Midbrain (tissue), 1 donor: ENCODE data around the gene E2F6.

Experiments used
- DNase-seq: peaks from one replicate; lab custom pipeline; 2025; lab: John Stamatoyannopoulos, UW

E2F6 gene

DNA sequence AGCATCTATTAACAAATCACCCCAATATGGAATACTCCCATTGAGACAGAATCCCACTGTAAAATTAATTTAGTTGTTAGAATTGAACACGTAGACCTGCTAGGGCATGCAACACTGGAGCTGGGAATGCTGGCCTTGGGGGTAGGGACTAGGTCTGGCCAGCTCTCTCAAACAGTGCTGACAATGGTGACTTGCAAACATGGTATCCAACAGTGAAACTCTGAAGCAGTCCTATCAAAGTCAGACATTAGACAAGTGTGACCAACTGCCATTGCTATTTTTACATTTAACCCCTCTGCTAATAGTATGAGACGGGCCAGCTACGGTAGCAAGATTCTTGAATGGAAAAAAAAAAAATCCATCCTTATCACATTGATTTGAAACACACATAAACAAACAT is 7.2 kb downstream of the E2F6 start:
- no peak for DNase-seq

DNA sequence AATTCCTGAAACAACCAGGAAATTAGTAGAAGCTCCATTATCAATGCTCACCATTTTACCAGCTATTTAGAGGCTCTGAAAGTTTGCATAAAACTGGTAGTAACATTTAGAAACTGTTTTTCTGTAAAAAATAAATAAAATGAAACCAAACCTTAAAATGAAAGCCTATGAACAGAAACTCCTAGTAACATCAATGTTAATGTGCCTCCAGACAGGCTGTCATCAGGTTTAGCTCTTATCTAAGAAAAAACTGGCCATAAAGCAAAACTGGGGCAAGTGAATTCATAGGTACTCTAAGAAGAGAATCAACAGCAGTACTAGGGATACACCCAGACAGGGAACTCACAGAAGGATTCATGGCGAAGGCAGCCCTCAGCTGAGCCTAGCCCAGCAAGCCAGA is 8.0 kb downstream of the E2F6 start:
- DNase-seq: no peak

DNA sequence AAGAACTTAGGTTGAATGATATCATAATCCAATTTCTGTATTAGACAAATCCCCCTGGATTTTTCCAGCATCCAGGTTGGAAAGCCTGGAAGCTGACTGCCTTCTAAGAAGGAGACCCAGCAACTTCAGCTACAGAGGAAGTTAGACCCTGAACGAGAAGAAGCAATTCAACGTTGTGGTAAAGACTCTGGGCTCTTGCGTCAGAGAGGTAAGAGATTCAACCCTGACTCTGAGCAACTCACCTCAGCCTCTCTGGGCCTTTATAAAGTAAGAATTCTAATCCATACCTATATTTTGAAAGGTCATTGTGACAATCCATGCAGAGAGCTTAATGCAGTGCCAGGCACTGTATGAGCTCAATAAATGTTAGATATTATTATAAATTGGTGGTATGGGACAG is 9.7 kb downstream of the E2F6 start:
- DNase-seq: no peak

DNA sequence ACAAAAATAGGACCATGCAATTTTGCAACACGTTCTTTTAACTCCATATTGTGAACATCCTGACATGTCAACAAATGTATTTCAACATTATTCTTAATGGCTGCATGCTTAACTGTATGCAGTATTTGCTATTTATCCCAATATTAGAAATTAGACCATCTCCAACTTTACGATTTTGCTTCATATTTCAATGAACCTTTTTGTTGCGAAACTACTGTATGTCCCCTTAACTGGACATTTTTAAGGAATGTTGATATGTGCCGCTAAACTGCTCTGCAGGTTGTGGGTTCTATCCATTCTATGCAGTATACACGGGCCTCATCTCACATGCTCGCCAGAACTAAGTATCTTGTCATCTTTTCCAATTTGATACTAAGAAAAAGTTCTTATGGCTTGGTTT is 11.1 kb downstream of the E2F6 start:
- DNase-seq: no peak

- no peak for DNase-seq
Observed at GRCh38 chr2:11450791-11451190, 15.2 kb downstream of the E2F6 start.

- DNase-seq: peak; percentile 66
Observed at GRCh38 chr2:11446733-11447248, 19.2 kb downstream of the E2F6 start.

- no peak for DNase-seq
Observed at GRCh38 chr2:11444737-11445136, 21.2 kb downstream of the E2F6 start.

- no peak for DNase-seq
Observed at GRCh38 chr2:11438555-11439080, 27.3 kb downstream of the E2F6 start.

- no peak for DNase-seq
Observed at GRCh38 chr2:11437602-11438001, 28.4 kb downstream of the E2F6 start.

DNA sequence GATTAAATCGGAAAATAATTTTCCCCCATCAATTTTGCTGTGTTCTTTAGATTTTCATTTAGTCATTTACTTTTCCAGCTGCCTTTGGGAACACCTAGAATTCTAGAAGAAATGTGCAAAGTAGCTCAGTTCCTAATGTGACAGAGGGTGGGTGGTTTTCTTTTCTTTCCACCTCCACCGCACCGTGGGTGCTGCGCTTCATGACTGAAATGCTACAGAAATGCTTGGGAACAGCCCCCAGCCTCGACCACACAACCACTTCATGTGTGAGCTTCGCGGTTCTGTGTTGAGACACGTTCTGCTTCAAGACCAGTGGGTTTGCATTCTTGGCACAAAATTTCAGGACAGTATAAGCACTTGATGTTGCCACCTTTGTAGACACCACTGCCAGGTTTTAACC is 30.9 kb downstream of the E2F6 start:
- no peak for DNase-seq

GRCh38 chr2:11434443-11434842 is 31.5 kb downstream of the E2F6 start:
- no peak for DNase-seq

DNA sequence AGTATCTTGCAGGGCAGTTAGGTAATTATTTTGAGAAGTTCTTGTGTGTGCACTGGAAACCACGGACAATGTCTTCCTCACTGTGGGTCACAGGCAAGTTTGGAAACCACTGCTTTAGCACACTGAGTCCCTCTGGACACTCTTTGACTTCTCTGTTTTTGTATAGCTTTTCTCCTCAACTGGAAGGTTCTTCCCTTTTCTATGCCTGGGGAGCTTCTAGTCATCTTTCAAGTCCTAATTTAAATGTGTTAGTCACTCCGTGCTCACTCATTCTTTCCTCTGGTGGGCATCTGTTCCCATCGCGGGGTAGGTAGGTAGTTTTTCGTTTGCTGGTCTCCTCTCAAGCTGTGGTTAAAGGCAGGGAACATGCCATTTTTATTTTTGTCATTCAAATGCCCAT is 32.1 kb downstream of the E2F6 start:
- DNase-seq: no peak

- no peak for DNase-seq
Observed at GRCh38 chr2:11430729-11431128, 35.2 kb downstream of the E2F6 start.

DNA sequence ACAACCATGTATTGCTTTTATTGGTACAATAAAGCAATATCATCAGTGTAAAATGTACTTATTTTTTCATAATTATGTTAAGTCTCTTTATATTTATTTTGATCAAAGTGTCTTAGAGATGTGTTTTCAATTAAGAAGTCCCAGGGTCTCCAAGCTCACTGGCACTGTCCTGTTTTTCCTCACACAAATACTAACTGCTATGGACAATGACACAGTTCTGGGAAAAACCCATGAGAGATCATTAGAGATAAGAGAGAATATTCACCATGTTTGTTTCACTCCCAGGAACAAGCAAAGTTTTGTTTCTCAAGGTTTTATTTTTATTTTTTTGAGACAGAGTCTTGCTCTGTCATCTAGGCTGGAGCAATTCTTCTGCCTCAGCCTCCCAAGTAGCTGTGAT is 38.7 kb downstream of the E2F6 start:
- no peak for DNase-seq

DNA sequence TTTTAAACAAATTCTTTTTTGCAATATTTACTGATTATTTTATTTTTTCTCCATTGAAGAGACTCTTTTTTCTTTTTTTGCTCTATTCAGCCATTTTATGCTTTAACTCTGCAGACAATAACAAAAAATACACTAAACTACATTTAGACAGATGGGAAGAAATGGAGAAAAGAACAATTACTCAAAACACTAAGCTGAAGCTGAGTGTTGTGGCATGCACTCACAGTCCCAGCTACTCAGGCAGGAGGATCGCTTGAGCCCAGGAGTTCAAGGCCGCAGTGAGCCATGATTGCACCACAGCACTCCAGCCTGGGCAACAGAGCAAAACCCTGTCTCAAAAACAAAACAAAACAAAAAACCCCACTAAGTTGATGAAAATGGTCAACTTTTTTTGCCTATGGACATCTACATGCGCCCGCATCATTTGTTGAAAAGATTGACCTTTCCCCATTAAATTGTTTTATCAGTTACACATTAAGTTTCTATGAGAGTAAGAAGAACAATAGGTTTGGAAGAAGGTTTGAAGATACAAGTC is 43.0 kb downstream of the E2F6 start:
- no peak for DNase-seq

DNA sequence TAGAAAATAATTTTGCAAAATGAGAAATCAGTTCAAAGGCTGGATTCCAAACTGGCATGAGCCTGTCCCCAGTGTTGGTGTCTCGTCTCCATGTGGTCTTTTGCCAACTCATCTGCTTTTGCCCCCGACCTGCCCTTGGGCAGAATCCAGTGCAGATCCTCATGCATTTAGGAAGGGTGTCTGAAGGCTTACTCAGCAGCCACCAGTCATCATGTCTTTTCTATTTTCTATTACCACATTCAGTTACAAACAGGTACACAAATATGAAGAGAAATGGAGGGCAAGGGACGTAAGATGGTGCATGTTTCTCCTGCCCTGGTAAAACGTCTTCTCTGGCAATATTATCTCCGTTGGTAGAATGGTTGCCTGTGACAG is 43.5 kb downstream of the E2F6 start:
- no peak for DNase-seq

GRCh38 chr2:11421863-11422490 is 44.0 kb downstream of the E2F6 start:
- no peak for DNase-seq

DNA sequence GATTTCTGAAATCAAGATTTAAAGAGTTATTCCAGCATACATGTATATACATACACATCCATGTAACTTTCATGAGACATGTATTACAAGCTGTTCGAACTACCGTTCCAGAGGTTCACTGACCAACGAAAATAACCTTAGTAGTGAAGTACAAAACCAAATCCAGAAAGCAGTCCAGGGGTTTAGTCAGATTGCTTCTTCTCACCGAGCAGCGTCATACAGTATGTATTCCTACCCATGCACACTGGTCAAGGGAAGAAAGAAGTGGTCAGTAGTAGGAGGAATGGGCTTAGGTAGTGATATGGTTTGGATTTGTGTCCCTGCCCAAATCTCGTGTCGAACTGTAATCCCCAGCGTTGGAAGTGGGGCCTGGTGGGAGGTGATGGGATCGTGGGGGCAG is 45.3 kb downstream of the E2F6 start:
- DNase-seq: no peak

DNA sequence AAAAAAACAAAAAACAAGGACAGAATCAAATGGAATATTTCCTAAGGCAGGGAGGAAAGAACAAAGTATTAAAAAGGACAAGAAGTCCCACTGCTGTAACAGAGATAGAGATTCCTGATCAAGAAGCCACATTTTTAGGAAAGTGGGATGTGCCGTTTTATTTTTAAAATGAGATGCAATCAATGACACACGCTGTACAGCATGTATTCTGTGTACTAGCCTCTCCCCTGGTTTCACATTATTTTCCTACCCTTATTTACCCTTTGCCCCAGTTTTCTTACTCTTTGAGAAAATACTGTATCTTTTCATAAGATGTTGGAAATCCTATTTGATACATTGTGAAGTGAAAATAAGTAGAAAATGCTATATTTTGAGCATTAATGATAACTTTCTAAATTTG is 45.8 kb downstream of the E2F6 start:
- no peak for DNase-seq

- no peak for DNase-seq
Observed at GRCh38 chr2:11419781-11420180, 46.2 kb downstream of the E2F6 start.

GRCh38 chr2:11417946-11418585 is 47.9 kb downstream of the E2F6 start:
- no peak for DNase-seq

DNA sequence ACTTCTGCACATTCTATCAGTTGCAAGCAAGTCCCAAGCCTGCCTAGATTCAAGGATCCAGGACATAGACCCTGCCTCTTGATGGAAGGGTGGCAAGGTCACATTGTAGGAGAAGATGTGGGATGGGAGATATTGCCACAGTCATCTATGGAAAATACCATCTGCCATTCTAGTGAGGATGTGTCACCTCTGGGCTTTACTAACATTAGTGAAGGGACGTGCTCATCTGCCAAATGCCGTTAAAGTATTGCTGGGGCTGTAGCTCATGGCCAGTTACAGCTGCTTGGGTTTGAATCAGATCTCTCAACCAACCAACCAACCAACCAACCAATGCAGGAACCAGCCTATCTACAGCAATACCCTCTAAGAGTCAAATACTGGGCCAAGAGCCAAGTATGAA is 49.0 kb downstream of the E2F6 start:
- no peak for DNase-seq

- no peak for DNase-seq
Observed at GRCh38 chr2:11416186-11416585, 49.8 kb downstream of the E2F6 start.
